Loucy (cell line): ENCODE measurements around the gene HOXD1.

ENCODE experiments used
- H2AFZ ChIP-seq: fragments of 200-600 bp; sonication (generic); 2 replicates; pipeline ENCODE4 v1.6.0; 2016; ENCODE audit warnings: antibody characterized with exemption, mild to moderate bottlenecking, low read length, moderate library complexity
- H3F3A ChIP-seq: fragments of 200-600 bp; 2 replicates; pipeline ENCODE4 v1.6.0; 2016; ENCODE audit warnings: antibody characterized with exemption, low read depth, mild to moderate bottlenecking
- H3K27me3 ChIP-seq: fragments of 200-600 bp; sonication (generic); 2 replicates; pipeline ENCODE4 v1.6.1; 2014; ENCODE audit warnings: low read length, mild to moderate bottlenecking; ENCODE audit not compliant: insufficient read depth, poor library complexity, severe bottlenecking
- H3K36me3 ChIP-seq: fragments of 200-600 bp; sonication (generic); 2 replicates; pipeline ENCODE4 v1.6.1; 2016; ENCODE audit warnings: low read length; ENCODE audit not compliant: insufficient read depth
- H3K4me1 ChIP-seq: fragments of 200-600 bp; sonication (generic); 2 replicates; pipeline ENCODE4 v1.5.1; 2014; ENCODE audit warnings: low read length, mild to moderate bottlenecking; ENCODE audit not compliant: insufficient read depth, poor library complexity, severe bottlenecking
- H3K4me2 ChIP-seq: fragments of 200-600 bp; sonication (generic); 2 replicates; pipeline ENCODE4 v1.6.0; 2014; ENCODE audit warnings: antibody characterized with exemption, low read length, low read depth, mild to moderate bottlenecking; ENCODE audit not compliant: poor library complexity, severe bottlenecking
- H3K4me3 ChIP-seq: fragments of 200-600 bp; sonication (generic); 2 replicates; pipeline ENCODE4 v1.5.1; 2014; ENCODE audit warnings: low read length, mild to moderate bottlenecking, mixed read lengths; ENCODE audit not compliant: poor library complexity, severe bottlenecking
- H3K79me2 ChIP-seq: fragments of 200-600 bp; sonication (generic); 2 replicates; pipeline ENCODE4 v1.6.1; 2014; ENCODE audit warnings: low read length; ENCODE audit not compliant: insufficient read depth
- H3K9ac ChIP-seq: fragments of 200-600 bp; sonication (generic); 2 replicates; pipeline ENCODE4 v1.6.0; 2014; ENCODE audit warnings: mild to moderate bottlenecking, low read depth, low read length, moderate library complexity; ENCODE audit not compliant: poor library complexity, severe bottlenecking
- H3K9me2 ChIP-seq: fragments of 200-600 bp; sonication (generic); replicated peaks from 2 replicates; pipeline ENCODE4 v1.6.1; 2016; ENCODE audit warnings: low read depth, low read length, mixed read lengths
- H3K9me3 ChIP-seq: fragments of 200-600 bp; sonication (generic); 2 replicates; pipeline ENCODE4 v1.6.1; 2014; ENCODE audit warnings: mild to moderate bottlenecking, antibody characterized with exemption, low read length, low read depth; ENCODE audit not compliant: insufficient read depth
- H4K20me1 ChIP-seq: fragments of 200-600 bp; sonication (generic); 2 replicates; pipeline ENCODE4 v1.6.0; 2014; ENCODE audit warnings: antibody characterized with exemption, low read length, mild to moderate bottlenecking; ENCODE audit not compliant: insufficient read depth, poor library complexity, severe bottlenecking
- EZH2phosphoT487 ChIP-seq: fragments of 200-600 bp; IDR thresholded peaks from 2 replicates; pipeline ENCODE4 v1.6.1; 2018; ENCODE audit warnings: antibody characterized with exemption, mild to moderate bottlenecking, moderate library complexity, borderline replicate concordance
- TF ChIP-seq, protein P1 (sequence below): fragments of 200-600 bp; sonication (generic); conservative IDR thresholded peaks from 2 replicates; pipeline ENCODE4 v1.5.1; 2014; ENCODE audit warnings: mild to moderate bottlenecking, antibody characterized with exemption, low read length

The HOXD1 gene

DNA sequence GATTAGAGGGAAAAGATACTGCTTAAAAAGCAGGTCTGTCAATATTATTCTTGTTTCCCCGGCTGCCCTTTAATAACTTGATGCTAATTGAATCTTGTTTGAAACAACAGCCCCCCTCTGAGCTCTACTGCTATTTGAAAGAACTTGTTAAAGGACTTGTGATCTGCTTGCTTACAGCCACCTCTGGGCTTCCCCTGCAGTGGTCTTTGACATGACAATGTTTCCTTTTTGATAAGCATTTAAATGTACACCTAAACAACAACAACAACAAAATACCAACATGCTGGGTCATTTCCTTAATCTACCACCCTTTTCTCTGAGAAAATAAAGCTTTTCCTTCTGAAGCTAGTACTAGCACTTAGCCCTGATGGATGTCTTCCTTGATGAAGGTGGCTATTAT is 3.9 kb downstream of the HOXD1 start:
- Histone ChIP-seq H3K9ac (no peak overlapping the region), H3K4me1 (peaks cover 3% of the 10 kb centered on the region), H3K4me3 (no peak overlapping the region), H3K9me2 (no peaks in the 10 kb centered on the region), H2AFZ (no peak overlapping the region), H3K4me2 (no peak overlapping the region), H3F3A (no peaks in the 10 kb centered on the region), H3K9me3 (no peaks in the 10 kb centered on the region), H4K20me1 (no peaks in the 10 kb centered on the region), H3K79me2 (no peaks in the 10 kb centered on the region), H3K27me3 (no peaks in the 10 kb centered on the region), H3K36me3 (no peaks in the 10 kb centered on the region)
- TF ChIP-seq, protein P1, sequence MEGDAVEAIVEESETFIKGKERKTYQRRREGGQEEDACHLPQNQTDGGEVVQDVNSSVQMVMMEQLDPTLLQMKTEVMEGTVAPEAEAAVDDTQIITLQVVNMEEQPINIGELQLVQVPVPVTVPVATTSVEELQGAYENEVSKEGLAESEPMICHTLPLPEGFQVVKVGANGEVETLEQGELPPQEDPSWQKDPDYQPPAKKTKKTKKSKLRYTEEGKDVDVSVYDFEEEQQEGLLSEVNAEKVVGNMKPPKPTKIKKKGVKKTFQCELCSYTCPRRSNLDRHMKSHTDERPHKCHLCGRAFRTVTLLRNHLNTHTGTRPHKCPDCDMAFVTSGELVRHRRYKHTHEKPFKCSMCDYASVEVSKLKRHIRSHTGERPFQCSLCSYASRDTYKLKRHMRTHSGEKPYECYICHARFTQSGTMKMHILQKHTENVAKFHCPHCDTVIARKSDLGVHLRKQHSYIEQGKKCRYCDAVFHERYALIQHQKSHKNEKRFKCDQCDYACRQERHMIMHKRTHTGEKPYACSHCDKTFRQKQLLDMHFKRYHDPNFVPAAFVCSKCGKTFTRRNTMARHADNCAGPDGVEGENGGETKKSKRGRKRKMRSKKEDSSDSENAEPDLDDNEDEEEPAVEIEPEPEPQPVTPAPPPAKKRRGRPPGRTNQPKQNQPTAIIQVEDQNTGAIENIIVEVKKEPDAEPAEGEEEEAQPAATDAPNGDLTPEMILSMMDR = no peak
- no peak for TF ChIP-seq EZH2phosphoT487

DNA sequence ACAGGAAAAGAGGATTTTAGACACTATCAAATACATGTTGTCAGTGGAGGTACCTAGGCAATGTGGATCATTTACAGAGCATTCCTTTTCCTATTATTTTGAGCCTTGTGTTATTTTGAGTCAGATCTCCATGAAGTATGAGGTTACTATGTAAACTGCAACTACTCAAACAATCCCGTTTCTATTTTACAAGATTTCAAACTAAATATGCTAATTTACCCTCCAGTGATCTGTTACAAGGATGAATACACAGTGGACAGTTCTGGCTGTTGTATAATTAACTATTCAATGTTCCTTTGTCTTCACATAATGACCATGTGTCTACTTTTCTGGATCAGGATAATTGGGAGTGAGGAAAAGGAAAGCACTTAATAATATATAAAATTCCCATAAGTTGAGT is 4.6 kb downstream of the HOXD1 start:
- no peaks in the 10 kb centered on the region for H3K27me3 ChIP-seq

DNA sequence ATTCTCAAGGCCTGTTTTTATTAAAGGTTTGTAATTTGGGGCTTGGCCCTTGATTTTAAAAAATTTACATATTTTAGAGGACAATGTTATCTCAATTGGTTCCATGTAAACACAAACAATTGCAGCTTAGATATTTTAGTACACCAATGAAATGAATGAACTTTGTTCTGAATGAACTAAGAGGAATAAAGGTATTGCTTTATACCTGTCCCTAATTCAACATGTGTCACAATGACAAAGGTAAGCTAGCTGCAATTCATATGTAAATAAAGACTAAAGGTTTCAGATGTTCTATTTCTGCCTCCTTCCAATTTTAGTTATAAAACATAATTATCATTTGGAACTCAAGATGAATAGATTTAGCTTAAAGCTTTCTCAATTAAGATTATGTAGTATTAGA is 11.4 kb downstream of the HOXD1 start:
- Histone ChIP-seq H3K79me2 (no peaks in the 10 kb centered on the region), H3K9me3 (no peaks in the 10 kb centered on the region), H3F3A (no peaks in the 10 kb centered on the region), H4K20me1 (no peaks in the 10 kb centered on the region), H3K27me3 (no peaks in the 10 kb centered on the region), H3K9me2 (no peaks in the 10 kb centered on the region), H3K9ac (no peak overlapping the region), H3K4me3 (no peak overlapping the region), H3K36me3 (no peaks in the 10 kb centered on the region), H2AFZ (no peak overlapping the region), H3K4me1 (no peaks in the 10 kb centered on the region), H3K4me2 (no peak overlapping the region)
- TF ChIP-seq, protein P1 = no peak
- no peak for TF ChIP-seq EZH2phosphoT487

More for the DNA sequence above, 4.6 kb downstream of the HOXD1 start:
- Histone ChIP-seq H3K9me2 (no peaks in the 10 kb centered on the region), H4K20me1 (no peaks in the 10 kb centered on the region), H3K9ac (no peak overlapping the region), H2AFZ (no peak overlapping the region), H3K4me3 (no peak overlapping the region), H3K4me1 (no peaks in the 10 kb centered on the region), H3K9me3 (no peaks in the 10 kb centered on the region), H3F3A (no peaks in the 10 kb centered on the region), H3K36me3 (no peaks in the 10 kb centered on the region), H3K79me2 (no peaks in the 10 kb centered on the region), H3K4me2 (no peak overlapping the region)
- TF ChIP-seq EZH2phosphoT487 = no peak
- TF ChIP-seq, protein P1 = no peak
